Measurements from ENCODE around the gene DENND2A.
"Not testable (repeated sequence)": the region's sequence is repeated elsewhere in the genome, so short reads cannot be mapped to it uniquely, and the experiment has no call there.

DENND2A gene

GRCh38 chr7:140537750-140538482 is 102.7 kb downstream of the DENND2A start:
- Histone ChIP-seq H3K4me3 (ENCODE audit: low read length) (no peak overlapping the region), H3K27ac (ENCODE audit: low read depth, low read length) (no peak overlapping the region), H4K5ac (ENCODE audit: low read length) (no peak overlapping the region), H2BK5ac (ENCODE audit: low read length) (no peak overlapping the region), H3K56ac (ENCODE audit: low read length) (no peak overlapping the region), H3K23ac (ENCODE audit: low read length) (no peak overlapping the region), H3K79me2 (ENCODE audit: control insufficient read depth, insufficient read depth, low read length) (no peaks in the 10 kb centered on the region), H3K9ac (ENCODE audit: low read length) (no peak overlapping the region), H2AK5ac (ENCODE audit: low read length) (no peak overlapping the region), H3K27me3 (ENCODE audit: insufficient read depth, low read length, poor library complexity) (no peaks in the 10 kb centered on the region), H4K8ac (ENCODE audit: low read depth, low read length) (no peak overlapping the region), H3K4me2 (ENCODE audit: low read length) (no peak overlapping the region), H3K36me3 (ENCODE audit: control insufficient read depth, insufficient read depth, low read length) (peaks cover 2% of the 10 kb centered on the region), H3K4me1 (ENCODE audit: control insufficient read depth, low read depth, low read length) (no peaks in the 10 kb centered on the region), H3K79me1 (ENCODE audit: low read length) (no peaks in the 10 kb centered on the region), H2BK15ac (replicated peaks; ENCODE audit: low read depth) (no peak overlapping the region), H3K4ac (ENCODE audit: low read depth, low read length) (no peak overlapping the region), H3K18ac (ENCODE audit: low read length) (no peak overlapping the region), H2BK120ac (ENCODE audit: low read depth, low read length) (no peak overlapping the region)
- WGBS (ENCODE audit: extremely low coverage, insufficient coverage, low lambda C conversion rate), result no CpG with 5 or more reads among the region's 12 CpGs
- DNase-seq, result no peak

- no peaks in the 10 kb centered on the region for H3K4me1 ChIP-seq (ENCODE audit: control insufficient read depth, low read depth, low read length)
- H3K9ac ChIP-seq (ENCODE audit: low read length), result no peak overlapping the region
- no peak overlapping the region for H4K5ac ChIP-seq (ENCODE audit: low read length)
- H3K79me1 ChIP-seq (ENCODE audit: low read length), result no peaks in the 10 kb centered on the region
- no peak overlapping the region for H3K18ac ChIP-seq (ENCODE audit: low read length)
- H3K36me3 ChIP-seq (ENCODE audit: control insufficient read depth, insufficient read depth, low read length), result peaks cover 2% of the 10 kb centered on the region
- H3K27ac ChIP-seq (ENCODE audit: low read depth, low read length), result no peak overlapping the region
- no peak overlapping the region for H3K23ac ChIP-seq (ENCODE audit: low read length)
- H2AK5ac ChIP-seq (ENCODE audit: low read length), result no peak overlapping the region
- H2BK120ac ChIP-seq (ENCODE audit: low read depth, low read length), result no peak overlapping the region
- no peak overlapping the region for H3K4ac ChIP-seq (ENCODE audit: low read depth, low read length)
- no peak overlapping the region for H3K56ac ChIP-seq (ENCODE audit: low read length)
- no peak overlapping the region for H3K4me2 ChIP-seq (ENCODE audit: low read length)
- no peaks in the 10 kb centered on the region for H3K27me3 ChIP-seq (ENCODE audit: insufficient read depth, low read length, poor library complexity)
- WGBS (ENCODE audit: extremely low coverage, insufficient coverage, low lambda C conversion rate), result no CpG with 5 or more reads among the region's 3 CpGs
- no peak overlapping the region for H2BK5ac ChIP-seq (ENCODE audit: low read length)
- H4K8ac ChIP-seq (ENCODE audit: low read depth, low read length), result no peak overlapping the region
- no peaks in the 10 kb centered on the region for H3K79me2 ChIP-seq (ENCODE audit: control insufficient read depth, insufficient read depth, low read length)
- DNase-seq, result no peak
- no peak overlapping the region for H3K4me3 ChIP-seq (ENCODE audit: low read length)
- H2BK15ac ChIP-seq (replicated peaks; ENCODE audit: low read depth), result no peak overlapping the region
Measured at GRCh38 chr7:140534743-140535142, 105.9 kb downstream of the DENND2A start.

GRCh38 chr7:140533394-140533872 is 107.2 kb downstream of the DENND2A start:
- WGBS (ENCODE audit: extremely low coverage, insufficient coverage, low lambda C conversion rate), result no CpG with 5 or more reads among the region's 13 CpGs
- no peak for DNase-seq
- no peak overlapping the region for H3K4me2 ChIP-seq (ENCODE audit: low read length)

GRCh38 chr7:140529428-140529827 is 111.2 kb downstream of the DENND2A start:
- H3K36me3 ChIP-seq (ENCODE audit: control insufficient read depth, insufficient read depth, low read length); H3K23ac ChIP-seq (ENCODE audit: low read length); H2BK120ac ChIP-seq (ENCODE audit: low read depth, low read length); DNase-seq; H3K27ac ChIP-seq (ENCODE audit: low read depth, low read length); H3K4ac ChIP-seq (ENCODE audit: low read depth, low read length); H2BK5ac ChIP-seq (ENCODE audit: low read length); H4K8ac ChIP-seq (ENCODE audit: low read depth, low read length); H3K4me1 ChIP-seq (ENCODE audit: control insufficient read depth, low read depth, low read length); H2AK5ac ChIP-seq (ENCODE audit: low read length); H3K79me2 ChIP-seq (ENCODE audit: control insufficient read depth, insufficient read depth, low read length); H2BK15ac ChIP-seq (replicated peaks; ENCODE audit: low read depth); H3K18ac ChIP-seq (ENCODE audit: low read length); H3K79me1 ChIP-seq (ENCODE audit: low read length); H3K56ac ChIP-seq (ENCODE audit: low read length); H3K4me3 ChIP-seq (ENCODE audit: low read length); H3K27me3 ChIP-seq (ENCODE audit: insufficient read depth, low read length, poor library complexity); H3K9ac ChIP-seq (ENCODE audit: low read length); H3K4me2 ChIP-seq (ENCODE audit: low read length); H4K5ac ChIP-seq (ENCODE audit: low read length): not testable (repeated sequence)
- no CpG with 5 or more reads among the region's 4 CpGs for WGBS (ENCODE audit: extremely low coverage, insufficient coverage, low lambda C conversion rate)

More at GRCh38 chr7:140533394-140533872, 107.2 kb downstream of the DENND2A start:
- no peaks in the 10 kb centered on the region for H3K27me3 ChIP-seq (ENCODE audit: insufficient read depth, low read length, poor library complexity)
- no peak overlapping the region for H3K4me3 ChIP-seq (ENCODE audit: low read length)
- no peaks in the 10 kb centered on the region for H3K4me1 ChIP-seq (ENCODE audit: control insufficient read depth, low read depth, low read length)
- H4K8ac ChIP-seq (ENCODE audit: low read depth, low read length), result no peak overlapping the region
- H3K23ac ChIP-seq (ENCODE audit: low read length), result no peak overlapping the region
- H2AK5ac ChIP-seq (ENCODE audit: low read length), result no peak overlapping the region
- H3K27ac ChIP-seq (ENCODE audit: low read depth, low read length), result no peak overlapping the region
- no peak overlapping the region for H3K4ac ChIP-seq (ENCODE audit: low read depth, low read length)
- H2BK120ac ChIP-seq (ENCODE audit: low read depth, low read length), result no peak overlapping the region
- no peaks in the 10 kb centered on the region for H3K79me2 ChIP-seq (ENCODE audit: control insufficient read depth, insufficient read depth, low read length)
- H2BK5ac ChIP-seq (ENCODE audit: low read length), result no peak overlapping the region
- no peak overlapping the region for H4K5ac ChIP-seq (ENCODE audit: low read length)
- no peak overlapping the region for H2BK15ac ChIP-seq (replicated peaks; ENCODE audit: low read depth)
- no peak overlapping the region for H3K9ac ChIP-seq (ENCODE audit: low read length)
- H3K36me3 ChIP-seq (ENCODE audit: control insufficient read depth, insufficient read depth, low read length), result peaks cover 2% of the 10 kb centered on the region
- no peaks in the 10 kb centered on the region for H3K79me1 ChIP-seq (ENCODE audit: low read length)
- no peak overlapping the region for H3K18ac ChIP-seq (ENCODE audit: low read length)
- H3K56ac ChIP-seq (ENCODE audit: low read length), result no peak overlapping the region

- Histone ChIP-seq H3K56ac (ENCODE audit: low read length) (peak overlapping the region; percentile 15), H3K9ac (ENCODE audit: low read length) (no peak overlapping the region), H3K4me1 (ENCODE audit: control insufficient read depth, low read depth, low read length) (no peaks in the 10 kb centered on the region), H3K18ac (ENCODE audit: low read length) (no peak overlapping the region), H2BK15ac (replicated peaks; ENCODE audit: low read depth) (no peak overlapping the region), H3K79me1 (ENCODE audit: low read length) (no peaks in the 10 kb centered on the region), H4K5ac (ENCODE audit: low read length) (no peak overlapping the region), H3K27me3 (ENCODE audit: insufficient read depth, low read length, poor library complexity) (no peaks in the 10 kb centered on the region), H3K36me3 (ENCODE audit: control insufficient read depth, insufficient read depth, low read length) (no peaks in the 10 kb centered on the region), H2BK120ac (ENCODE audit: low read depth, low read length) (no peak overlapping the region), H3K4me3 (ENCODE audit: low read length) (no peak overlapping the region), H3K4ac (ENCODE audit: low read depth, low read length) (no peak overlapping the region), H3K23ac (ENCODE audit: low read length) (no peak overlapping the region), H2BK5ac (ENCODE audit: low read length) (no peak overlapping the region), H2AK5ac (ENCODE audit: low read length) (no peak overlapping the region), H3K27ac (ENCODE audit: low read depth, low read length) (no peak overlapping the region), H4K8ac (ENCODE audit: low read depth, low read length) (no peak overlapping the region), H3K4me2 (ENCODE audit: low read length) (no peak overlapping the region), H3K79me2 (ENCODE audit: control insufficient read depth, insufficient read depth, low read length) (no peaks in the 10 kb centered on the region)
- DNase-seq, result no peak
- no CpG with 5 or more reads among the region's 31 CpGs for WGBS (ENCODE audit: extremely low coverage, insufficient coverage, low lambda C conversion rate)
Measured at GRCh38 chr7:140526787-140527664, 113.6 kb downstream of the DENND2A start.

Measured in mesendoderm (in vitro differentiated cells).